ENCODE measurements around the gene MED16. TPM values are rescaled to one million over a fixed set of nuclear protein-coding genes. Genes with fewer than 3 reads are reported as not detected.
A peak's percentile ranks its signal among the peaks of the same experiment; 100 is the strongest.

MED16 gene
- total and polyA plus RNA-seq, 2 of the 13 experiments (the other 11 are each of a cell fraction or from before 2014, with no cell fraction given), result 13.3 to 14.8 TPM

DNA sequence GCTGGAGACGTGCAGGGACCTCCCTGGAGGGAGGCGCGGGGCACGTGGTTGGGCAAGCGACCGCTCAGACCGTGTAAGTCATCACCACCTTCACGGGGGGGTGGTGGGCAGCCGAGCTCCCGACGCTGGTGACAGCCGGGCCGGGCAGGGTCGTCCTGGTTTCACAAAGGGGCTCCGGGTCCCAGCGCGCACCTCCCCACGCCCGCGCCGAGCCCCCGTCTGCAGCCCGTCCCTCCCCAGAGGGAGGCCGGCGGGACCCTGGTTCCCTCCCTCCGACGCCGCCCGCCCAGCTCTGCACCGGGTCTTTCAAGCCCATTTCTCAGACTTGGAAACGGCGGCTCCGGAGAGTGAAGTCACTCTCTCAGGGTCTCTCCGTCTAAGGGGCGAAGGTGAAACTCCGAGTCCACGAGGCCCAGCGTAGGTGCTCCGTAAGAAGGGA, 32.1 kb upstream of the MED16 start (continued):
- TF ChIP-seq MAX (IDR thresholded peaks at IDR 0.05), result peak; percentile 93
- peak; percentile 45; the same call in 1 of the 2 replicates for TF ChIP-seq ZNF770 (CRISPR knock-in tag; IDR thresholded peaks at IDR 0.05)
- peak; percentile 52 for TF ChIP-seq ZSCAN9 (CRISPR knock-in tag; IDR thresholded peaks at IDR 0.05; ENCODE audit: borderline replicate concordance)
- TF ChIP-seq ZNF574 (CRISPR knock-in tag; IDR thresholded peaks at IDR 0.05), result peak; percentile 38; the same call in 1 of the 2 replicates
- TF ChIP-seq POGZ (CRISPR knock-in tag; IDR thresholded peaks at IDR 0.05), result 0 out of 2 replicates have a peak, but pooled peaks have one; percentile 10
- TF ChIP-seq RXRB (CRISPR knock-in tag; IDR thresholded peaks at IDR 0.05; ENCODE audit: borderline replicate concordance), result no peak
- 0 out of 2 replicates have a peak, but pooled peaks have one; percentile 31 for TF ChIP-seq ZNF546 (CRISPR knock-in tag; conservative IDR thresholded peaks at IDR 0.05)
- TF ChIP-seq, protein P1, sequence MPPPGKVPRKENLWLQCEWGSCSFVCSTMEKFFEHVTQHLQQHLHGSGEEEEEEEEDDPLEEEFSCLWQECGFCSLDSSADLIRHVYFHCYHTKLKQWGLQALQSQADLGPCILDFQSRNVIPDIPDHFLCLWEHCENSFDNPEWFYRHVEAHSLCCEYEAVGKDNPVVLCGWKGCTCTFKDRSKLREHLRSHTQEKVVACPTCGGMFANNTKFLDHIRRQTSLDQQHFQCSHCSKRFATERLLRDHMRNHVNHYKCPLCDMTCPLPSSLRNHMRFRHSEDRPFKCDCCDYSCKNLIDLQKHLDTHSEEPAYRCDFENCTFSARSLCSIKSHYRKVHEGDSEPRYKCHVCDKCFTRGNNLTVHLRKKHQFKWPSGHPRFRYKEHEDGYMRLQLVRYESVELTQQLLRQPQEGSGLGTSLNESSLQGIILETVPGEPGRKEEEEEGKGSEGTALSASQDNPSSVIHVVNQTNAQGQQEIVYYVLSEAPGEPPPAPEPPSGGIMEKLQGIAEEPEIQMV (CRISPR knock-in tag; IDR thresholded peaks at IDR 0.05; ENCODE audit: low read depth), result no peak
- no peak for TF ChIP-seq KAT2B (IDR thresholded peaks at IDR 0.05; ENCODE audit: borderline replicate concordance, low read depth, low read length)
- no peak for TF ChIP-seq ZNF737 (CRISPR knock-in tag; IDR thresholded peaks at IDR 0.05; ENCODE audit: borderline replicate concordance)
- TF ChIP-seq SALL1 (CRISPR knock-in tag; IDR thresholded peaks at IDR 0.05), result peak; percentile 48
- TF ChIP-seq BHLHE40 (IDR thresholded peaks at IDR 0.05; ENCODE audit: low read length), result no peak
- peak; percentile 47; the same call in 1 of the 2 replicates for TF ChIP-seq SIN3A (IDR thresholded peaks at IDR 0.05; ENCODE audit: borderline replicate concordance, low read depth, low read length)
- TF ChIP-seq, protein P2, sequence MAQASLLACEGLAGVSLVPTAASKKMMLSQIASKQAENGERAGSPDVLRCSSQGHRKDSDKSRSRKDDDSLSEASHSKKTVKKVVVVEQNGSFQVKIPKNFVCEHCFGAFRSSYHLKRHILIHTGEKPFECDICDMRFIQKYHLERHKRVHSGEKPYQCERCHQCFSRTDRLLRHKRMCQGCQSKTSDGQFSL (CRISPR knock-in tag; IDR thresholded peaks at IDR 0.05), result 0 out of 2 replicates have a peak, but pooled peaks have one; percentile 26
- peak; percentile 17 for TF ChIP-seq CBX1 (IDR thresholded peaks at IDR 0.05; ENCODE audit: low read depth)
- 0 out of 2 replicates have a peak, but pooled peaks have one; percentile 41 for TF ChIP-seq SKIL (CRISPR knock-in tag; IDR thresholded peaks at IDR 0.05; ENCODE audit: borderline replicate concordance)
- 0 out of 2 replicates have a peak, but pooled peaks have one; percentile 62 for TF ChIP-seq ZFP36L2 (CRISPR knock-in tag; IDR thresholded peaks at IDR 0.05)
- 0 out of 2 replicates have a peak, but pooled peaks have one; percentile 3 for TF ChIP-seq ESRRA (CRISPR knock-in tag; IDR thresholded peaks at IDR 0.05; ENCODE audit: low read depth)
- no peak; the same call in none of the 2 replicates for TF ChIP-seq ZBTB7B (CRISPR knock-in tag; IDR thresholded peaks at IDR 0.05)
- TF ChIP-seq NFKB2 (CRISPR knock-in tag; IDR thresholded peaks at IDR 0.05; ENCODE audit: borderline replicate concordance), result peak; percentile 75; the same call in 1 of the 2 replicates
- TF ChIP-seq HOXD1 (CRISPR knock-in tag; IDR thresholded peaks at IDR 0.05), result no peak
- TF ChIP-seq NFE2L2 (IDR thresholded peaks at IDR 0.05; ENCODE audit: low read length), result no peak
